NT2/D1 (cell line): ENCODE data around the gene MVP.
"Not testable (repeated sequence)": the region's sequence is repeated elsewhere in the genome, so short reads cannot be mapped to it uniquely, and the experiment has no call there.

Source experiments
- DNase-seq: peaks from one replicate; pipeline ENCODE4 v3.0.0-alpha.2; 2011; ENCODE audit warnings: low read depth, low spot score
- H3K27me3 ChIP-seq: 2 replicates; pipeline ENCODE4 v1.6.0; 2011; ENCODE audit warnings: mild to moderate bottlenecking; ENCODE audit not compliant: insufficient read length, insufficient read depth
- H3K36me3 ChIP-seq: 2 replicates; pipeline ENCODE4 v1.6.1; 2011; ENCODE audit warnings: mild to moderate bottlenecking, low read length, mixed read lengths; ENCODE audit not compliant: insufficient read depth, insufficient read length
- H3K4me1 ChIP-seq: 2 replicates; pipeline ENCODE4 v1.5.1; 2011; ENCODE audit not compliant: insufficient read depth, insufficient read length
- H3K4me3 ChIP-seq: 2 replicates; pipeline ENCODE4 v1.5.1; 2011; ENCODE audit warnings: low read depth; ENCODE audit not compliant: insufficient read length
- H3K9ac ChIP-seq: 2 replicates; pipeline ENCODE4 v1.6.0; 2011; ENCODE audit warnings: low read depth; ENCODE audit not compliant: insufficient read length
- H3K9me3 ChIP-seq: 2 replicates; pipeline ENCODE4 v1.5.1; 2011; ENCODE audit warnings: mild to moderate bottlenecking, low read length; ENCODE audit not compliant: insufficient read depth
- SUZ12 ChIP-seq: IDR thresholded peaks from 2 replicates; pipeline ENCODE4 v1.6.1; 2011; ENCODE audit not compliant: insufficient read length, insufficient read depth; ENCODE audit errors: extremely low read depth
- YY1 ChIP-seq: IDR thresholded peaks from 2 replicates; pipeline ENCODE4 v1.6.1; 2011; ENCODE audit not compliant: insufficient read length, insufficient read depth
- ZNF274 ChIP-seq: IDR thresholded peaks from 2 replicates; pipeline ENCODE4 v1.6.1; 2011; ENCODE audit warnings: mild to moderate bottlenecking, low read depth, low read length

The MVP gene

GRCh38 chr16:29784157-29784556 lies 36.1 kb upstream of the MVP start:
- Histone ChIP-seq H3K4me3 (no peak overlapping the region), H3K9me3 (no peaks in the 10 kb centered on the region), H3K27me3 (peaks cover 10% of the 10 kb centered on the region), H3K36me3 (no peaks in the 10 kb centered on the region), H3K4me1 (peaks cover 8% of the 10 kb centered on the region), H3K9ac (no peak overlapping the region)
- TF ChIP-seq ZNF274 (no peak), SUZ12 (no peak), YY1 (no peak)
- no peak for DNase-seq

DNA sequence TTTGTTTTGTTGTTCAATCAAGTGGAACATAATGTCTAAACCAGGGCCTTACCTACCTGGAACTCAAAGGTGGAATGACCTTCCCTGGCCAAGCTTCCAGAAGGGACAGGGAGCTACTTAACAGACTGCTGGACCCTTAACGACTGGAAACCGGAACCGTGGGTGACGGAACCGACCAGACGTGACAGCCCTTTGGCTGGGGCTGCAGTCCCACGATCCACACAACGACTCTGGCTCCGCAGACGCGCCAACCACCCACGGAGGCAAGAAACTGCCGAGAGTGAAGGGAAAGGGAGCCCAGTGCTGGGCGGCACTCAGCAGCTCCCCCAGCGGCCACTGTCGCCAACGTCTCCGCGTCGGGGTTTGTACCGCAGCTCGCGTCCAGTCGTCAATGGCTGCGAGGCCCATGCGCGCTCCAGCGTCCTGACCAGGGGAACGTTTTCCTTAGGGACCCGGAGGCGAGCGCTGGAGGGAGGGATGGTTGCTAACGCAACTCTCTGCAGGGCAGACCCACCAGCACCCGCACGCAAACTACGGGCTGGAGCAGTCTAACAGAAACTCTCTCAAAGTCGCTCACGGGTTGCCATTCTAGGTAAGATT lies 35.3 kb upstream of the MVP start:
- Histone ChIP-seq H3K9me3 (no peaks in the 10 kb centered on the region), H3K4me3 (no peak overlapping the region), H3K9ac (peak overlapping the region; percentile 51), H3K27me3 (peaks cover 10% of the 10 kb centered on the region), H3K4me1 (peaks cover 6% of the 10 kb centered on the region), H3K36me3 (no peaks in the 10 kb centered on the region)
- peak; percentile 74 for DNase-seq
- TF ChIP-seq SUZ12 = no peak
- TF ChIP-seq YY1 = peak; percentile 34

DNA sequence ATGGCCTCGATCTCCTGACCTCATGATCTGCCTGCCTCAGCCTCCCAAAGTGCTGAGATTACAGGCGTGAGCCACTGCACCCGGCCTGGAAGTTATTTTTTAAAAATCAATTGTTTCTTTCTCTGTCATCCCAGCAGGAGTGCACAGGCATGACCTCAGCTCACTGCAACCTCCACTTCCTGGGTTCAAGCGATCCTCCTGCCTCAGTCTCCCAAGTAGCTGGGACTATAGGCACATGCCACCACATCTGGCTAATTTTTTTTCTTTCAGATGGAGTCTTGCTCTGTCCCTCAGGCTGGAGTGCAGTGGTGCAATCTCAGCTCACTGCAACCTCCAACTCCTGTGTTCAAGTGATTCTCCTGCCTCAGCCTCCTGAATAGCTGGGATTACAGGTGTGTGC lies 33.1 kb upstream of the MVP start:
- not testable (repeated sequence) for DNase-seq

DNA sequence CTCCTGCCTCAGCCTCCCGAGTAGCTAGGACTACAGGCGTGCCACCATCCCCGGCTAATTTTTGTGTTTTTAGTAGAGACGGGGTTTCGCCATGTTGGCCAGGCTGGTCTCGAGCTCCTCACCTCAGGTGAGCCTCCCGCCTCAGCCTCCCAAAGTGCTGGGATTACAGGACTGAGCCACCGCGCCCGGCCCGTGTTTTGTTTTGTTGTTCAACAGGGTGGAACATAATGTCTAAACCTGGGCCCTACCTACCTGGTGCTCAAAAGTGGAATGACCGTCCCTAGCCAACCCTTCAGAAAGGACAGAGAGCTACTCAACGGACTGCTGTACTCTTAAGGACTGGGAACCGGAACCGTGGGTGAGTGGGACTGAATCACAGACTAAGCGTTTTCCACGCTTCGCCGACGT lies 30.5 kb upstream of the MVP start:
- DNase-seq = no peak
- peak overlapping the region; percentile 98 for H3K9ac ChIP-seq
- no peaks in the 10 kb centered on the region for H3K9me3 ChIP-seq
- H3K4me3 ChIP-seq = peak overlapping the region; percentile 97
- peaks cover 28% of the 10 kb centered on the region for H3K36me3 ChIP-seq
- TF ChIP-seq ZNF274 (no peak), YY1 (no peak), SUZ12 (no peak)
- peaks cover 3% of the 10 kb centered on the region for H3K4me1 ChIP-seq
- H3K27me3 ChIP-seq = peaks cover 3% of the 10 kb centered on the region

More for the DNA sequence above, 33.1 kb upstream of the MVP start:
- H3K36me3 ChIP-seq, H3K9me3 ChIP-seq, H3K9ac ChIP-seq, H3K4me1 ChIP-seq, H3K4me3 ChIP-seq, H3K27me3 ChIP-seq: not testable (repeated sequence)

DNA sequence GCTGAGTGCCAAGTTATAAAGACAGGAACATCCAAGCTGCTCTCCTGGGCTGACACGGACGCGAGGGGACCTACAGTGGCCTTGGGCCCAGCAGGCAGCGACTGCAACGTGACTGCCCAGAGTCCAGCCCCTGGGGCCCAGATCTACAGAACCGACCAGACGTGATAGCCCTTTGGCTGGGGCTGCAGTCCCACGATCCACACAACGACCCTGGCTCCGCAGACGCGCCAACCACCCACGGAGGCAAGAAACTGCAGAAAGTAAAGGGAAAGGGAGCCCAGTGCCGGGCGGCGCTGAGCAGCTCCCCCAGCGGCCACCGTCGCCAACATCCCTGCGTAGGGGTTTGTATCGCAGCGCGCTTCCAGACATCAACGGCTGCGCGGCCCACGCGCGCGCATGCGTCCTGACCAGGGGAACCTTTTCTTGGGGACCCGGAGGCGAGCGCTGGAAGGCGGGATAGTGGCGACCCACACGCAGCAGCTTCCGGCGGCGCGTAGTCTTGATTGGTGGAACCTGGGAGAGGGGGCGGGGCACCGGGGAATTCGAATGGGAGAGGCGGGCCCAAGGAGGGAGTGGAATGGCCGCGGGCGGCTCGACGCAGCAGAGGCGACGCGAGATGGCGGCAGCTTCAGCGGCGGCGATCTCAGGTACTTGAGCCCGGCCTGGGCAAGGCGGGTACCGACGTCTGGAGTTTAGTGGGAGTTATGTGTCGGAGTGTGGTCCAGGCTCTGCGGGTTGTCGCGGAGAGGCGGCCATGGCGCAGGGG lies 29.9 kb upstream of the MVP start, which contains the start of gene KIF22:
KIF22 (plus strand) TSS at position 569 of the 766 bp plus-strand sequence; CDS start at position 578, 9 bp downstream.
- peaks cover 33% of the 10 kb centered on the region for H3K36me3 ChIP-seq
- TF ChIP-seq ZNF274 (no peak), SUZ12 (no peak), YY1 (peak; percentile 76)
- DNase-seq = peak; percentile 98
- no peaks in the 10 kb centered on the region for H3K9me3 ChIP-seq
- H3K27me3 ChIP-seq = peaks cover 3% of the 10 kb centered on the region
- H3K4me1 ChIP-seq = peaks cover 3% of the 10 kb centered on the region
- peak within 1 kb of the TSS; percentile 97 for H3K4me3 ChIP-seq
- H3K9ac ChIP-seq = peak within 1 kb of the TSS; percentile 98

GRCh38 chr16:29790949-29791844 lies 29.1 kb upstream of the MVP start:
- Histone ChIP-seq H3K9me3 (no peaks in the 10 kb centered on the region), H3K4me1 (no peaks in the 10 kb centered on the region), H3K4me3 (peak overlapping the region; percentile 97), H3K36me3 (peaks cover 37% of the 10 kb centered on the region), H3K27me3 (no peaks in the 10 kb centered on the region), H3K9ac (peak overlapping the region; percentile 98)
- DNase-seq = no peak
- TF ChIP-seq SUZ12 (no peak), ZNF274 (no peak), YY1 (no peak)
